Renal cortical epithelial cell (primary cell): ENCODE results near the gene SPATS2L. TPM values are rescaled to one million over a fixed set of nuclear protein-coding genes. Genes with fewer than 3 reads are reported as not detected.

Experiments used
- DNase-seq: peaks from one replicate; pipeline ENCODE4 v3.0.0-alpha.2; 2011; ENCODE audit warnings: low read depth
- total RNA-seq: library from RNA; depleted of rRNA; stranded (reverse); fragments of >200 nt; gene quantifications from 2 replicates; pipeline ENCODE4 v1.2.3, GENCODE V29; 2014

SPATS2L gene
- total RNA-seq, 1 donor from 2014 or later: 293 TPM

DNA sequence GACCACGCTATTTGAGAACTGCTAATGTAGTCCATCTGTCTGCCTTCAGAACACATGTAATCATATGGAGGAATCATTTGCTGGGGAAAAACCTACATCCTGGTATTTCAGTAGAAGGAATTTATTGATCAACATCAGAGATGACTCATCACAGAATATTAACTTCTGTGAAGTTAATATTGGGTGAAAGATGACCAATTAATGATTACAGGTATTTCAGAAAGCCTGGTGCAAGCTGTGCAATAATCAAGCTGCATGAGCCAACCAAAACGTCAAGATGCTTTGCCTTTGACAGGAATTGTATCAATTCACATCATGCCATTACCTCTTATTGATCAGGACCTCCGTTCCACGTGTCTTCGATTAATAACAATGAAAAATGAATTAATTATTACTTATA is 9.4 kb upstream of the SPATS2L start:
- peak; percentile 58 for DNase-seq

DNA sequence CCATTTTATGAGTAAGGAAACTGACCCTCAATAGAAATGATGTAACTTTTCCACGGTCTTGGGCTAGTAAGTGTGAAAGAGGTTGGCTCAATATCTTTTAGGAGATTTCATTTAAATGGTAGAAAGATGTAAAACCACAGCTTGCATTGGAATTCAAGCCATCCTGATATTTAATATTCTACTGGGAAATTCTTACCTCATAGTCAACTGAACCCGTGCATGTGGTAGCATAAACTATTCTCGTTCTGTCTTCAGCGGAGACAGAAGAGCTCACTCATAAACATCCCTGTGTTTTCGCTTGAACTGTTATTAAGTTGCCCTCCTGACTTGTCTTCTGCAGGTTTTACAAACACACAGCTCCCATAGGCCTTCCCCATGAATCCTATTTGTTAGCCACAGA is 8.5 kb upstream of the SPATS2L start:
- peak; percentile 26 for DNase-seq

DNA sequence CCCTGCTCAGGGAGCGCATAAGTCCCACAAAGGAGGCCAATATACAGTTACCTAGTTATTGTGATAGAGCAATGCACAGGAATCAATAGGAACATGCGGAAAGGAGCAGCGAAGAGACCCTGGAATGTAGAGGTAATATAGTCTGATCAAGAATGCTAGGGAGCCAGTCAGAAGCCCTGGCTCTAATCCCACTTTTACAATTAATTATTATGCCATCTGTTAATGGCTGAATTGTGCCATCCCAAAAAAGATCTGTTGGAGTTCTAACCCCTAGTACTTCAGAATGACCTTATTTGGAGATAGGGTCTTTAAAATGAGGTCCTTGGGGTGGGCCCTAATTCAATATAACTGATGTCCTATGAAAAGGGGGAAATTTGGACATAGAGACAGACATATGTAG is 7.7 kb upstream of the SPATS2L start:
- no peak for DNase-seq

DNA sequence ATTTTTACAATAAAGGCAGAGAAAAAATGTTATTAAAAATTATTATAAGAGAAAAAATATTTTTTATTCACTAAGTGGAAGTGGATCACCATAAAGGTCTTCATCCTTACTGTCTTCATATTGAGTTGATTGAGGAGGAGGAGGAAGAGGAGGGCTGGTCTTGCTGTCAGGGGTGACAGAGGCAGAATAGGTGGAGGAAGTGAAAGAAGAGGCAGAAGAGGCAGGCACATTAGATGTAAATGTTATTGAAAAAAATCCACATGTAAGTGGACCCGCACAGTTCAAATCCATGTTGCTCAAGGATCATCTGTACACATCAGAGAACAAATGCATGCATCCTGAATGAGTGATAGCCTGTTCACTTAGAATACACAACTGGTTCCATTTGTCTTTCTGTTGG is 6.4 kb upstream of the SPATS2L start:
- DNase-seq: no peak

DNA sequence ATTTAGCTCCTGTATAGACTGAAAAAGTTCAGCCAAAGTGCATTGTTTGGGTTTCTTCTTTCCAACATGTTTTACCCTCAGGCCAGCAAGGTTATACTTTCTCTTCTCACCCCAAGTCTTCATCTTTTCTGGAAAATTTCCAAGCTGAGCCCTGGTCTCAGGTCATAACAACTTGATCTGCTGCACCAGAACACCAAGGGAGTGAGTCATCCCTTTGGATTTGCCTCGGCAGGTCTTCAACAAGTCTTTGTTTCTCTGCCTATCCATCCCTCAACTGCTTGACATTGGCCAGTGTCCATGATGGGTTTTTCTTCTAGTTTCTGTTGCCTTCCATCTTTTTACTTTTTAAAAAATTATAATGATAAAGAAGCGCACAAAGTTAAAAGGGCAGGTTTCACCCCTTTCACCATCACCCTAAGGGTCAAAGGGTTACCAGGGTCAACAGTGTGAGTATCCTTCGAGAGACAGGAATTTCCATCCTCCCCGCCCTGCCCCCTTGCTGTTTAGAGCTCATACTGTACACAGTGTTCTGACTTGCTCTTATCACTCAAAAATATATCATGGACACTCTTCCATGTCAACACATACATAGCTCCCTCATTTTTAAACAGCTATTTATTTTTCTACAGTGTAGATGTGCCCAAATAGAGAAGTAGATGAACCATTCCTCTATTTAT is 5.7 kb upstream of the SPATS2L start:
- DNase-seq: peak; percentile 96

DNA sequence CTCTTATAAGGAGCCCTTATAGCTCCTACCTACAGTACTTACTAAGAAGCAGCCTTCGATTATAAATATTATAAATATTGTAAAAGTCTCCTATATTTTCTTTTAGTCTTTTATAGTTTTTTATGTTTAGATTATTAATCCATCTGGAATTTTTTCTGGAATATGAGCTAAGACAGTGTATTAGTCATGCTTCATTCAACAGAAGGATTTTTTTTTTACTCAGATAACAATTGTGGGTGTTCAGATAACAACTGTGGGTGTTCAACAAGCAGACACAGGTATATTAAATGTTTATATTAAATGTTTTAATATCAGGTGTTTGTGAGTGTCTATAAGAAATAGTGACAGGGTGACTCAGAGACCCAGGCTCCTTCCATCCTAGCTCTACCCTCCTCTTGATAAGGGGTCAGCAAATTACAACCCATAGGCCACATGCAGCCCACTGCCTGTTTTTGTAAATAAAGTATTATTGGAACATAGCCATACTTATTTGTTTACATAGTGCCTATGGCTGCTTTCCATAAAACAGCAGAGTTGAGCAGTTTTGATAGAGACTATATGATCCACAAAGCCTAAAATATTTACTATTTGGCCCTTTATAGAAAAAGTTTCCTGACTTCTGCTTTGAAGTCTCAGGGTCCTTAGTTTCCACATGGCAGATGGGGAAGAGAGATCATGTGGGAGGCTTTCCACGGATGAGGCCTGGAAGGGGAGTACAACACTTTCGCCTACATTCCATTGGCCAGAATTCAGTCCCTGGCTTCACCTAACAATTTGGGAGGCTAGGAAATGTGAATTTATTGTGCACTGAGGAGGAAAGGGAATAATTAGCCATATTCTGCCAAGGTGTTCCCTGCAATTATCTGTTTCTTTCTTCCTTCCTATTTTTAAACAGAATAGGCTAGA is 4.3 kb upstream of the SPATS2L start:
- no peak for DNase-seq

DNA sequence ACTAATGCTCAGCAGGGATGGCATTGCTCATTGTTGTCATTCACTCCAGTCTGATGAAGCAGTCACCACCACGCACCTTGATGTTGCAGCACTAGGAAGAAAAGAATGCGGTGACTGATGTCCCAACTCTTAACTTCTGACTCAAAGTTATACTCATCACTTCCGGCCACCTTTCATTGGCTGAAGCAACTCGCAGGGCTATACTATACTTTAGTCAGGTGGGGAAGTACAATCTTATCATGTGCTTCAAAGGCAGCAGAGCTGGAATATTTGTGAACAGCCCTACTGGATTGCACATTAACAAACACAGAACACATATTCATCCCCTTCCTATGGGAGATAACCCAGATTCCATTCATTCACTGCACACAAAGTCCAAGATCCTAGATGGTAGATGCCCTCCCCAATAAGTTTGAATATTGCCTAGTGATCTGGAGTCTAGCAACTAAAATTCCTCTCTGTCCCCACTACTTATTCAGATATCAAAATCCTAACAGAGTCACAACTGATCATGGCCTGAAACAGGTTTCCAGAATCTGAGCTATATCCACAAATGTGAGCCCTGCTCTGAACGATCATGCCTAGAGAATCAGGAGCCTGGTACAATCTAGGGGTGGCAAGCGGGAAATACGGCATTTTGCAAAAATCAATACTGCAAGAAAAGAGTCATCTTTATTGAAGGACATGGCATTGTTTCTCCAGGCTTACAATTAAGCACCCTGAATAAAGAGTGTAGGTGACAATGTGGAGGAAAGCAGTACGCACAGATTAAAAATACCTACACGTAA is 3.4 kb upstream of the SPATS2L start:
- peak; percentile 86 for DNase-seq

DNA sequence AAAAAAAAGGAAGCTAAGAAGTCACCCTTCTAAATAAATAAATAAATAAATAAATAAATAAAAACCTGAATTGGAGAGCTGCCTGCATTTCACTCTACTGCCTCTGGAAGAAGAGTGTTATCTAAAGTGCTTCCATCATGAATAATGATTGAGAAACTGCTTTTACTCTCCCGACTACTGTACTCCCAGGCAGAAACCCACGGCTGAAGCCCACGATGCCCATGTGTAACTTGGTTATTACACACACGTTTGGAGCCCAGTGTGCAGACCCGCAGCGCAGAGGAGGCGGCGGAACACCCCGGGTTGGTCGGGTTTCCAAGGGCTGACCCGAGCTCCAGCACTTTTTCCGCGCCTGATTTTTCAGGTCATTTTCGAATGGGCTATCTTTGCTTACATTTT is 697 bp upstream of the SPATS2L start:
- DNase-seq: peak; percentile 52

DNA sequence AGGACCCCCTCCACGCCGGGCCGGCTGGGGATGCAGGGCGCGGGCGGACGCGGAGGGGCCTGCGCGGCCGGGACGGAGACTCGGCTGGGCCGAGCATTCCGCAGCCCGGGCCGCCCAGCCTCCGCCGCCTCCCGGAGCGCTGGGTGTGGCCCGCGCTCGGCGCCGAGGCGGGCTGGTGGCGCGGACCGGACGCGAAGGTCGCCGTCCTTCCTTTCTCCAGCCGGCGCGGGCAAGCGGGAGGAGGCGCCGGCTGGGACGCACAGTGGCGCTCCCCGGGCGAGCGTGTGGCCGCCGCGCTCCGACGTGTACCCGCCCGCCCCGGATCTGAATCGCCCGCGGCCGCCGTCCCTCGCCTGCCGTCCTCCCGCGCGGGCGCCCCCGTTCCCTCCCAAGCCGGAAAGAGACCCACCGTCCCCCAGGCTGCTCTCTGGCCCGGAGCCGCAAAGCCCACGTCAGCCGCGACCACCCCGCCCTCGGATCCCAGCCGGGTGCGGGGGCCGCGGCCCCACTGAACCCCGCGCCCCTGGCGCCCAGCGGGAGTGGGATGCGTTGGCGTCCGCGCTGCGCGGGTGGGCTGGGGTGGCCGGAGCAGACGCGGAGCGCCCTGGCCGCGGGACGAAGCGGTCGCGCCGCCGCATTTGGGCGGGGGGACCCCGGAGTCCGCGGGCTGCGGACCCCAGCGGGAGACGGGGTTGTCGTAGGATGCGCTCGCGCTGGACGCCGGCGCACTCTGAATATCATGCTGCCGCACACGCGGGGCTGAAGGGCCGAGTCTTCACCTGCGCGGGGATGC is 634 bp downstream of the SPATS2L start:
- no peak for DNase-seq

DNA sequence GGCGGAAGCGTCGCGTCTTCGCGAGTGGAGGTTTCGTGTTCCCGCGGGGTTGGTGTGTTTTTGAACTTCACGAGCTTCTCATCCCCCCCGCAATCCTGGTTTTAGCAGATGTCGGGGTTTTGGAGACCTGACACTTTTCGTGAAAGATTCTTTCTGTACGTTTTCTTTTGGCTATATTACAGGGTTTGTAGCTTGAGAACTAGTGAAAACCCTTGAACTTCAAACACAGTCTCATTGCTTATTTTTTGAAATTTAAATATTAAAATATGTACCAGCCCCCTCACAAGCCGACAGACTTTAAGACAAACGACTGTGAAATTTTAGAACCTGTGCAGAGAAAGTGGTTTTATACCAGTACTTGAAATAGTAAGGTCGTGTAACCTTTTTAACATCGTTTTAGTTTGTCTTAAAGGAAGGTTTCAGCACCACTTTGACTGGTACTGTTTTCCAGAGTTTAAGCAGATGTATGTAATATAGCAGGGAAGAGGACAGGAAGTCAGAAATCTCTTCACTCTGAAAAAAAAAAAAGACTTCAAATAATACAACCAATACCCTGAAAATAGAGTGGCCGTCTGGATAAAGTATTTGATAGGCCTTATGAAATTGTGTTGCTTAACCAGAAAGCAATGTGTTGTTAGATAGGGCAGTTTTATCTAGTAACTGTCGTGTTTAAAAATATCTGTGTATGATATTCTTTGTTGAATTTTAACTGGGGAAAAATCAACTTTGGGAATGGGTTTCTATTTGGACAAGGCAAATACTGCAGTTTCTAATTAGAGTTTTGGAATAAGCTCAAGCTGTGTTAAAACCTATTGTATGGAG is 1.4 kb downstream of the SPATS2L start:
- peak; percentile 44 for DNase-seq

DNA sequence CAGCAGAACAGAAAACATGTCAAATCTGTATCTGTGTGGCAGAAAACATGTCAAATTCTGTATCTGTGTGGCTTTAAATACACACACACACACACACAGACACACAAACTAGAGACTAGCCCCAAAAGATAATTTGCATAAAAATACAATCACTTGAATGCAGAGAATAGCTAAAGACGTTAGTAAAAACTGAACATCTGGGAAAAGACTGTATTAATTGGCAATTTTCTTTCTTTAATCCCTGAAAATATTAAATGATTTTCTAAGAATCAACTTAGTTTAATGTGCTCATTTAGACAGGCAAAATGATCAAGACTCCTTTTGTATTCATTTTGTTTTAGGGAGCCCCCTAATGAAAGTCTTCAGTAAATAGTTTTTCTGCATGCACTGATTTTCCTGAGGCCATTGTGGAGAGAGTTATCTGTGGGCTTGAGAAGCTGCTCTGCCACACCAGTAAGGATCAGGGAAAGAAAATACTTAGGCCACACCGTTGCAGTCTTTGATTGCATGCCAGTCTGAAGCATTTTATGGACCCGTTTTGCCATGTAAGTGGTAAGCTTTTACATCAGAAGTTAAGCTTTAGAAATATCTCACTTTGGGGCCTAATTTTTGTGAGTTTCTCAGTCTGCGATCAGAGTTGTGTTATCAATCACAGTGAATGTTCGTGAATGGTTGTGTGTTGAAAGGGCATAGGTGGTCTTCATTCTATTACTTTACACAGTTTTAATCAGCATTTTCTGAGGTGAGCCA is 2.2 kb downstream of the SPATS2L start:
- DNase-seq: peak; percentile 53

DNA sequence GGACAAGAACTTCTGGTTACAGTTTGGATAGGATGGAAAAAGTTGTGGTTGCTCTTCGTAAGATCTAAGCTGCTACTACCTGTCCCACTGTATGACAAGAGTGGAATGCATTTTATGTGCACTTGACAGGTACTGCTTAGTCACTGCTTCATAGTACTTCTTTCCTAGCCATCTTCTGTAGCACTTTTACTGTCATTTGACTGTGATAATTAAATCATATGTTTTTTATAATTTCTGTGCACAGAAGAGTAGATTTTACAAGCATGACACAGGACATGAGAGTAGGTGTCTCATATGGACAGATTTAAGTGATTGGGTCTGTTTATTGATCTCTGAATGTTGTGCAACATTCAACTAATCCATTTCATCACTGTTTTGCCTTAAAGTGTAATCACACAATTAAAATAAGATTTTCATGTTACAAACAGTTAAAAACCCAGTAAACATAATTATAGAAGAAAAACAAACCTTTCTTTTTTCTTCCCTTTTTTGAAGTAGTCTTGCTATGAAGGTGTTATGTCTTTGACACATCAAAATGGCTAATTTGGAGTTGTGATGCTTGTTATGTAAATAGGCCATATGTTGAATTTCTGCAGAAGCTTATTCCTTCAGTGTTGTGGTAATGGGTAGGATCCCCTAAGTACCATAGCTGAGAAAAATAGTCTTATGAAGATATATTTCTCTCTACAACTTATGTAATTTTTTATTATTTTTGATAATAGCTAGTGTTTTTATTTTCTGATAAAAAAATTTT is 3.0 kb downstream of the SPATS2L start:
- DNase-seq: no peak

DNA sequence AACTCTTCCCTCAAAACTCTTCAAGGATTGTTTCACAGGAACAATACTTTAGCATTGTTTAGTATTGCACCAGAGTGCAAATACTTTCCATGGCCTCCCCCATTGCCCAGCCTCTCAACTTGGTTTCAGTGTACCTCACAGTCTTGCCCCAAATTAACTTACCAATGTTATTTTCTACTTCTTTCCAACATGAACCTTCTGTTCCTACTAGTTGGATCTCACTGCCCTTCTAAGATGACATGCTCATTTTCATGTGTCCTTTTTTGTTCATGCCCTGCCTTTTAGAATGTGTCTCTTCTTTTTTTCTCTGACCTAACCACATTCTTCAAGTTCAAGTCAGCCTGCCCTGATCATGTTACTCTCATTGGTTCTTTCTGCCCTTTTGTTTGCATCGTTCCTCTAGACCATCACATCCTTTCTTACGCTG is 4.1 kb downstream of the SPATS2L start:
- DNase-seq: peak; percentile 56

DNA sequence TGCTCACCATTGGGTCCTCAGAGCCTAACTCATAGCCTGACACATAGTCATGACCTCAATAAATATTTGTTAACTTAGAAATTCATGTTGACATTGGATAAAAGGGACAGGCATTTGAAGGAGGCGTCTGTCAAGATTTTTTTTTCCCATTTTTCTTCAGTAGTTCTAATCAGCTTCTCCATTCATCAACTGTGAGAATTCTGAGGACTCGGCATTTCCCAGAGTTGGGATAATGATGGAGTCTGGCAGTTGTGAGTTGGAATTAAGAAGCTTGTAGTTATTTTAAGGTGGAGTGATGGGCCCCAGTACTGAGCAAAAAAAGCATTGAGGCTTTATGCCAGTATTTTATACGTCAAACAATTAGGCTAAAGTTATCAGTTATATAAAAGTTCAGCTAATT is 4.6 kb downstream of the SPATS2L start:
- no peak for DNase-seq

DNA sequence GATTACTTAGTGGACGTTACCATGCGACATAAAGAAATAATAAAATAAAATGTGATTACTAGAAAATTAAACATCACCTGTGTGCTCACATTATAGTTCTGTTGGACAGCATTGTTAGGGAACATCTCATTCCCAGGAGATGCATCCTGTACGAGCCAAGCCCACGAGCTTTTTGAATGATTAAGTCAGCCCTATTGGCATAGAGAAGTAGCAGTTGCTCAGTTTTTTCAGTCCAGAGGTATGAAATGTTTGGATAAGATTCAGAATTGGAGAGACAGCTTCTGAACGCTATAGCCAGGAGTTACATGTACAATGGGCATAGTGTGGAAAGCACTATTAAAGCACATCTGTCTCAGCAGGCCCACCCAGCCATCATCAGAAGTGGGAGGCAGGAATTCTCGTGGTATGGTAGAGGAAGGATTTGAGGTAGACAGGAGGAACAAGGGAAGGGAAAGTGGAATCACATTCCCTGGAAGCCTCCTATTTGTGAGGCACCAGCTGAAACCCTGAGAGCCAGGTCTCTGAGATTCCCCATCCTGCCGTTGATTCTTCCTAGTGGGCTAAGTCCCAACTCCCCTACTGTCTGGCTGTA is 8.6 kb downstream of the SPATS2L start:
- DNase-seq: no peak

DNA sequence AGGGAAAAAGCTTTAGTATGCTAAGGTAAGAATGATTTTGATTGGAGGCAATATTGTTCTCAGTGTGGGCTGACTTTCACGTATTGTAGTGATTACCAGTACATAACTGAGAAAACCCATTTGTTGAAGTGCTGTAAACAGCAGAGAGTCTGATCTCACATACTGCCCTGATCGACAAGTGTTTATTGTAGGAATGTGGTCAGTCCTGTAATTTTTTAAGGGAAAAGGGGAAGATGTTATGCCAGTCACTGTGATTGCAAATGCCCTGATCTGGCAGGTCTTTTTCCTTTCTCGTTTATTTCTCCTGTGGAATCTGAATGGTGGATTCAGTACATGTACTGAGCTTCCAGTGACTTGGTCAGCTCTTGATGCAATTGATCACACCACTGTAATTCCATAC is 11.5 kb downstream of the SPATS2L start:
- DNase-seq: no peak

DNA sequence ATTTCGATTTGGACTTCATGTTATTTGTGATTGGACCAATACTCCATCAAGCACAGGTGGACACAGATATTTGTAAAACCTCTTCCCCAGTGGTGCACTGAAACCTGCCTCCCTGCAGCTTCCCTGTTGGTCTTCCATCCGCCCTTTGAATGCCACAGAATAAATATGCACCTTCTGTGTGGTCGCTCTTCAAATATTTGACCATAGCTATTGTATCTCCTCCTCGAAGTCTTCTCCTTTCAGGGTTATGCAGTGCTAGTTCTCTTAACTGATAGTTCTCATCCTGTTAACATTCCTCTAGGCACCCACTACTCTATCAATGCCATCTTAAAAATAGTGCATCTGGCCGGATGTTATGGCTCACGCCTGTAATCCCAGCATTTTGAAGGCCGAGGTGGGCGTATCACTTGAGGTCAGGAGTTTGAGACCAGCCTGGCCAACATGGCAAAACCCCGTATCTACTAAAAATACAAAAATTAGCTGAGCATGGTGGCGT is 12.5 kb downstream of the SPATS2L start:
- DNase-seq: no peak

DNA sequence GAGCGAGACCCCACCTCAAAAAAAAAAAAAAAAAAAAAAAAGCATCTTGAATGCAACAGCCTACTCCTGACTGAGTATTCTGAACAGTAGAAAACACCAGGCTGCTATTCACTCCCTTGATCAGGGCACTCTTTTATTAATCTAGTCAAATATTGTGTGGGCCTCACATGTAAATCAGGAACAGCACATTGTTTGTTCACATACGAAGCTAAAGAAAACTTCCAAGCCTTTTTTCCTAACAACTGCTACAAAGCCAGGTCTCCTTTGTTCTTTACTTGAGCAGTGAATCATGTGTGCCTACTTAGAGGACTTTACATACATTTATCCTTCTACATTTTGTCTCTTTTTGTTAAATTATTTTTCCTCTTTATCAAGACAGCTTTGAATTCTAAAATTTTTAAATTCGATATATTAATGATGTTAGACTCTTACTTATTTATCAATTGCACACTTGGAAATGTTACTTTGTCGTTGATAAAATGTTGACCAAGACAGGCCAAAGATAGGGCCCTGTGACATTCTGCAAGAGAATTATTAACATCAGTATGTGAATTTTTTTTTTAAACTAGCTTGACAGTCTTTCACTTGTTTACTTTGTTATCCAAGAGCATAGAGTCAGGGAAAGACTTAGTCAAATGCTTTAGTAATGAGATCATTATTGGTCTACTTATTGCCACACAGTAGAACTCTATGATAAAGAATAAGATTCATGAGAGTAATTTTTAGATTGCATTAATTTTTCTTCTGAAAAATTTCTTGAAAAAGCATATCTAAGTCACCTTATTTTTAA is 13.2 kb downstream of the SPATS2L start:
- DNase-seq: peak; percentile 95
